Measurements from ENCODE around the gene STMP1. TPM values are rescaled to one million over a fixed set of nuclear protein-coding genes. Genes with fewer than 3 reads are reported as not detected.
"Not testable (repeated sequence)": the region's sequence is repeated elsewhere in the genome, so short reads cannot be mapped to it uniquely, and the experiment has no call there.

STMP1 gene
- total RNA-seq, result 17.7 and 22.1 TPM in 2 replicates

DNA sequence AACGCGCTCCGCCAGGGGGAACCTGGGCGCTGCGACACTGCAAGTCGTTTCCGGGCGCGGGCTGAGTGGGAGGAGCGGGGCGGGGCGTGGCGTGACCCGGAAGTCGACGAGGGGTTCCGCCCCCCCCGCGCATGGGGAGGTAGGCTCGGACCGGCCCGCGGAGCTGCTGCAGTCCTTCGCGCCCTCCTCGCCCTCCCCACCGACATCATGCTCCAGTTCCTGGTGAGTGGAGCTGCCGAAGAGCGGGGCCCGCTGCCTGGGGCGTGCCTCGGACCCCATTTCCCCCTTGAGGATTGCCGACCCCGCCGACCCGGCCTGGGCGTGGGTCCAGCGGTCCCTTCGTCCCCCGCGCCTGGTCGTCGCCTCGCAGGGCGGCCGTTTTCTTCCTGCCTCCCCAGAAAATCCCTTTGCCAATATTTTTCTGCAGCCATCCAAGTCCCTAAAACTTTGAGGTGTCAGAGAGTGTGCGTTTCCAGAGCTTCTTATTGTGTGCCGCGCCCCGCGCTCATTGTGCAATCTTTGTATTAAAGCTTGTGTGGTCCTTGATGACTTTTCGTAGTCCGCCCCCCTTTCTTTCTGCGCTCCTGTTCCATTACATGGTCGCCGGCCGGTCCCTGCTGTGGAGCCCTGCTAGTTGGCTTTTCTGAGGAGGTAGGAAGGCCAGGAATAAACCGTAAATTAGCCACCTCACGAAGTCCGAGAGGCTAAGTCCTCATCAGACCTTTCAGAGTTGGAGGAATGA is at the start of gene STMP1:
Gene STMP1 (plus strand): TSS at position 142 of the 742 bp plus-strand sequence.
- no peak for DNase-seq (ENCODE audit: extremely low read depth, low read depth, low spot score)

GRCh38 chr7:135616136-135616535 is 46.2 kb upstream of the STMP1 start:
- DNase-seq (ENCODE audit: extremely low read depth, low read depth, low spot score), result no peak

DNA sequence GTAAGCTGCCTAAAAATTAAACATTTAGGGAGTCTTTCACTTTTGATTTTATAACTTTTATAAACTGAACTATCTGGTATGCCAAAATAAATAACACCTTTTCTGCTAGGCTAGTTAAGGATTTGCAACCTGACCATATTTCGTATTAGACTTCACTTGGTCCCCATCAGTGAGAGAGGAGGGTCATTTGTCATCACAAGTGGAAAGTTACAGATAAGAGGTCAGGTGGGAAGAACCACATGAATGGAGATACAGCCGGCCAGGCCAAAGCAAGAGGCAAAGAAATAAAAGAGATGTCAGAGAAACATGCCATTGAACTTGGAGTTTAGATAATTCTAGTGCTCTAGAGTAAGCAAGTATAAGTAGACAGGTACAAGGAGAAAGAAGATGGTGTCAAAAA is 44.5 kb upstream of the STMP1 start:
- DNase-seq (ENCODE audit: extremely low read depth, low read depth, low spot score), result no peak

GRCh38 chr7:135618510-135618909 is 43.8 kb upstream of the STMP1 start:
- no peak for DNase-seq (ENCODE audit: extremely low read depth, low read depth, low spot score)

- no peak for DNase-seq (ENCODE audit: extremely low read depth, low read depth, low spot score)
Measured at GRCh38 chr7:135620447-135620846, 41.9 kb upstream of the STMP1 start.

GRCh38 chr7:135620980-135621850 is 41.1 kb upstream of the STMP1 start:
- peak; percentile 58 for DNase-seq (ENCODE audit: extremely low read depth, low read depth, low spot score)

GRCh38 chr7:135634191-135634878 is 28.0 kb upstream of the STMP1 start:
- DNase-seq (ENCODE audit: extremely low read depth, low read depth, low spot score), result no peak

- not testable (repeated sequence) for DNase-seq (ENCODE audit: extremely low read depth, low read depth, low spot score)
Measured at GRCh38 chr7:135639690-135640089, 22.6 kb upstream of the STMP1 start.

- DNase-seq (ENCODE audit: extremely low read depth, low read depth, low spot score), result no peak
Measured at GRCh38 chr7:135644154-135644553, 18.2 kb upstream of the STMP1 start.

DNA sequence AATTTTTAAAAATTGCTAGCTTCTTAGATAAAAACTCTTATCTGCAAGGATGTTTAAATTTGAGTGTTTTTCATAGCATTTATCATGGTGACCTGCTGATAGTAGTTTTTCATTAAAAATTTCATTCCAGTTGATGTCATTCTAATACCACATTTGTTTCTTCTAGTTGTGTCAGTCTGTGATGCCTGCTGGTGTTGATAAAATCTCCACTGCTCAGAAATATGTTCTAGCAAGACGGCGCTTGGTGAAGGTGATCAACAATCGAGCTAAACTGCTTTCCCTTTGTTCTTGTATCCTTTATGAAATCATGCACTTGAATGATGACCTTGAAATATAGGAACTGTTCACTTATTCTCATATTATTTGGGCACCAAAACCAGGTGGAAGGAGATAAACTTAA is 17.6 kb upstream of the STMP1 start:
- DNase-seq (ENCODE audit: extremely low read depth, low read depth, low spot score), result no peak

DNA sequence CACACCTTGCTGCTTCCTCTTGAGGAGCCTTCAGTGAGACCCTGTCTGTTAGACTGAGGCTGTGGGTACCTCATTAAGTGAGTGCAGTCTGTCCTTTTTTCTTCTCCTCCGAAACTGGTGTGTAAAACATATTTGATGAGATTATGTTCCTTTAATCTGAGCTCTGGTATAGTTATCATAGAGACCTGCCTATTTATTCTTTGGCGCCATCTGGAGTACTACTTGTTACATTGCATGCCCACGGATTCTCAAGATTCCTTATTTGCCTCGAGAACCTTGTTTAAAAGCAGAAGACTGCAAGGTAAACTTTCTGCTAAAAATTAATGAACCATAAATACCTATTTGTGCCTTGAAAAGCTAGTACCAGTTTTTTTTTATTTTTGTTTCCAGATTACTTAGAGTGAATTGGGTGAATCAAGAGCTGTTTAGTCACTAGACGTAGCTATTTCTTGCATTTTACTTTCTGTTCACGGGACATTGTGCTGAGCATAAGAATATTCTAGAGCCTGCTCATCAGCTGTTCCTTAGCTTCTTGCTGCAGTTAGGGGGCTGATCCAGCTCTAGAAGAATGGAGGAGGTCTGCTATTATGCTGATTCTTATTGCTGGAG is 16.9 kb upstream of the STMP1 start:
- no peak for DNase-seq (ENCODE audit: extremely low read depth, low read depth, low spot score)

DNA sequence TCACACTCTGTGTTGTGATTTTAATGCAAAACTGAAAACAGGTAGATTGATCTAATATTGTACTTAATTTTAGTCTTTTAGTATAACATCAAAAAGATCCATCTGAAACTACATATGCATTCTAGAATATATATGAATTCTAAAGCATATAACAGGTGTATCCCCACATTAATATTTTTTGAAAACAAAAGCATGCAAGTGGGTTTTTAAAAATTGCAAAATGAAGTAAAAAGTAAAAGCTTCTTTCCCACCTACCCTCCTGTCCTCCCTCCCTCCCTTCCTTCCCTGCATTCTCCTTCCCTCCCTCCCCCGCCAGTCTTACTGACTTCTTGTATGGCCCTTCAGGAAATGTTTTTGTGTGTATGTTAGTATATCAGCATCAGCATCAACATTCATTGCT is 14.6 kb upstream of the STMP1 start:
- no peak for DNase-seq (ENCODE audit: extremely low read depth, low read depth, low spot score)

DNA sequence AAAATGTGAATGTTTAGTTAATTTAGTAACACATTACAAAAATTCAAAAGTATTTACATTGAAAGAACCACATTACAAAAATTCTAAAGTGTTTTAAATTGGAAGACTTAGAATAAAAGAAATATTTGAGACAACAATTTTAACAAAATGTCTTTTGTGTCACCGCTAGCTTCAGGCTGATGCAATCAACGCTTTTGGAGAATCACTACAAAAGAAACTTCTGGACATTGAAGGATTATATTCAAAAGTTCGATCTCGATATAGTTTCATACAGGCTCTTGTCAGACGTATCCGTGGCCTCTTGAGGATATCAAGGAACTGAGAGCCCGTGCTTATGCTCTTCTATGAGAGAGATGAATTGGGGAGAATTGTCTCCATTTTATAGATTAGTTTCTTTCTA is 14.1 kb upstream of the STMP1 start:
- no peak for DNase-seq (ENCODE audit: extremely low read depth, low read depth, low spot score)

DNA sequence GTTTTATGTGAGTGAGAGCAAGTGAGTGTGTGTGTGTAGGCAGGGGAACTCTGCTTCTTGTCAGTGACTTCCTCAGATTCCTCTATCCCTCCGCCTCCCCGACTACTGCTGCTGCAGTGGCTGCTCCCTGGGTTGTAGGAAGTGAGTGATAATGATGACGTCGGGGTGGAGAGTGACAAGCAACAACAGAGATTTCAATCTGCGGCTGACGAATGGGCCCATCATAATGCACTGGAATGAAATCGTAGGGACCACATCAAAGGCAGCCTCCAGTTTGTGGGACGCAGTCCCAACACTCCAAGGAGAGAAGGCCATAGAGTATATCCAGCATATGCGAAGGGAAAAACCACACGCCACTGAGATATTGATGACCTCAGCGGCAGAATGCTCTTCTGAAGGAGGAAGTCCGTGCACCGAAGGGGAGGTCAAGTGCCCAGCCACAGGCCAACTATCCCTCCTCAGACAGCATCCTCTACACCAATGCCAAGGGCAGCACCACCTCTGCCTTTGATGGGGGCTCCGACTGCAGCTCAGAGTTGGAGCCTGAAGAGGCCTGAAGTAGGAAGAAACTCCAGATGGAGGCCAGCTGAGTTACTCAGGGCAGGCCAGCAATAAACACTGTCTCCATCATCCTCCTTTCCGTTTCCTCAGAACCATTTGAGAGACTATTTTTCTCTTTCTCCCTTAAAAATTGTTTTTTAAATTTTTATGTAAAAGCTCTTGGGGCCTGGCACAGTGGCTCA is 11.3 kb upstream of the STMP1 start:
- DNase-seq (ENCODE audit: extremely low read depth, low read depth, low spot score), result no peak

DNA sequence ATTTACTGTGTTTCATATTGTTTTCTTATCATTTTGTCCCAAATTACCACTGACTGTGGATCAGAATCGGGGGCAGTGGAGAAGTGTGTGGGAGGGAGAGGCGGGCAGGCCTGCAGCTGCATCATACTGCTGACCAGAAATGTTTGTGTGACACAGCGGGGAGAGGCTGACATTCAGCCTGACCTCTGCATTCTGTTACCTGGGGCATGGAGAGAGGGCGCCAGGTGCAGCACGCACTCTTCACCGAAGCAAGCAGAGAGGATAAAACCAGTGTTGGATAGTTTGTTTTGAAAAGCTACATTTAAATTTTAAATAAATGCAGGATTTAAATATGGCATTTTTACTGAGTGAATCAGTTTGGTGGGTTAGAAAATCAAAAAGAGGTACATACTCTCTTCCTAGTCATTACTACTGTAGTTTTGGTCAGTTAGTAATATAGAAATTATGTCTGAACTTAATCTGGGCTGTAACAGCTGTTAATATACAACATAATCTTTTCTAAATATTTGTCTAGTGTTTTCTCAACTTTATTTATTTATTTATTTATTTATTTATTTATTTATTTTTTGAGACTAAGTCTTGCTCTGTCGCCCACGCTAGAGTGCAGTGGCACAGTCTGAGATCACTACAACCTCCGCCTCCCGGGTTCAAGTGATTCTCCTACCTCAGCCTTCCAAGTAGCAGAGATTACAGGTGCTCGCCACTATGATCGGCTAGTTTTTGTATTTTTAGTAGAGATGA is 8.8 kb upstream of the STMP1 start:
- DNase-seq (ENCODE audit: extremely low read depth, low read depth, low spot score), result no peak

DNA sequence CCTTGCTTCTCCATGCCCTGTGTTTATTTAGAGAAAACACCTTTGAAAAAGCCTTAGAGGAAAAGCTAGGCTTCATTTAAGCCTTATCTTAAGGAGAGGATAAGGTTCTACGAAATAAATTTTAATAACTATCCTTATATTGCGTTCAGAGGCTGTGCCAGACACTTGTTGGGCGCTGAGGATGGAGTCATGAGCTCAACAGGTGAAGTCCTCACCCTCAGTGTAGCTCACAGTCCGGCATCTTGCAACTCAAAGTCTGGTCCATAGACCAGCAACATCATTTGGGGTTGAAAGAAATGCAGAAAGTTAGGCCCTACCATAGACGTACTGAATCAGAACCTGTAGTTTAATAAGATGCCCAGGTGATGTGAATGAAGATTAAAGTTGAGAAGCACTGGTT is 3.8 kb upstream of the STMP1 start:
- DNase-seq (ENCODE audit: extremely low read depth, low read depth, low spot score), result no peak

DNA sequence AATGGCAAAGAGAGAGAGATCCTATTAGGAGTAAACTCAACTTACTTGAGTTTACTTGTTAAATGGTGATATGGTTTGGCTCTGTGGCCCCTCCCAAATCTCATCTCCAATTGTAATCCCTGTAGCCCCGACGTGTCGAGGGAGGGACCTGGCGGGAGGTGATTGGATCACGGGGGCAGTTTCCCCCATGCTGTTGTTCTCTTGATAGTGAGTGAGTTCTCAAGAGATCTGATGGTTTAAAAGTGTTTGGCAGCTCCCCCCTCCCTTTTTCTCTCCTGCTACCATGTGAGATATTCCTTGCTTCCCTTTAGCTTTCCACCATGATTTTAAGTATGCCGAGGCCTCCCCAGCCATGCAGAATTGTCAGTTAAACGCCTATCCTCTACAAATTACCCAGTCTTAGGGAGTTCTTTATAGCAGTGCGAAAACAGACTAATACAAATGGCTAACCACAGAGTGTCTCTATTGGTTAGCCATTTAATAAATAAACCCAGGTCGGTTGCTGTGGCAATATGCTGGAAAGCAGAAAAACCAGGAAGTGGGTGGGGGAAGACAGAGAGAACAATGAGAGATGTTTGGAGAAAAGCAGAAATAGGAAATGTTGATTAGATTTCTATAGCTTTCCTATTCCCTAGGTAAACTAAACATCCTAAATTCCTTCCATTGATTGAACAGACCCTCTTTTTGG is 3.0 kb upstream of the STMP1 start:
- DNase-seq (ENCODE audit: extremely low read depth, low read depth, low spot score), result no peak

DNA sequence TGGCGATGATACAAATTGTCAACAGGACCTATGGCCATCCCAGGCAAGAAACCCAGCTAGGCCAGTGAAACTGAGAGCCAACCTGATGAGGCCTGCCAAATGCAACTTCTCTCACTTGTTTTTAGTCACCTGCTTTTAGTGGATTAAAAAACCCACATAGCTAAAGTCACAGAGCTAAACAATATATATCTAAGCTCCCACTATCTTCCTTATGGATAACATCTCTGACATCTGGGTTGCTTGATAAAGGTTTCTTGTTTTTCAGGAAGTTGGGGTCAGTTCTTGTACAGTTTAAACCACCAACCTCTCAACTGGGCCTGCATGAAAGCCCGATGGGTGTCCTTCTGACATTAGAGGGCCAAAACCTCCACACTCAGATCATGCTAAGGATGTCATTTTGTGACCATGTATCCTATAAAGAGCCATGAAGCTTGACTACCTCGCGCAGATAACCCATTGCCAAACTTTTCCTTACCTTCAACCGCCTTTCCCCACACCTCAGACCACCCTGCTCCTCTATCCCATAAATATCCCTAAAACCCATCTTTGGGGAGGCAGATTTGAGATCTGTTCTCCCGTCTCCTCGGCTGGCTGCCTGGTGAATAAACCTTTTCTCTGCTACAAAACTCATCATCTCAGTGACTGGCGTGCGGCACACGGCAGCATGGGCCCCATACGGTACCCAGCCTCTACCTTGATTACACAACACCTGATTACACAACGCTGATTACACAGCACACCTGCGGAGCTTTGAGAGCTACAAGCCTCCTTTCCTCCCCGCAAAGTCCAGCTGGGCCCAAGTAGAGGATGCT is 797 bp upstream of the STMP1 start:
- no peak for DNase-seq (ENCODE audit: extremely low read depth, low read depth, low spot score)

DNA sequence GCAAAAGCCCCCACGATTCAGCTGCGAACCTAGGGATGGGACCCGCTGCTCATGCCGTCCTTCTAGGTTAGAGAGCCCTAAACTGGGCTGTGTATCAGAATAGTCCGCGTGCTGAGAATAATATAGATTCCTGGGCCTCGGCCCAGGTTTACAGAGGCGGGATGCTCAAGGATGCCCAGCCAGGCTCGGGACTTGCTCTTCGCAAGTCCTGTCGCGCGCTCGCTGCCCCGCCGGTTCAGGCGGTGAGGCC is 266 bp upstream of the STMP1 start:
- DNase-seq (ENCODE audit: extremely low read depth, low read depth, low spot score), result no peak

Measured in glomerular endothelial cell (primary cell).